Kidney epithelial cell (primary cell): ENCODE data around the gene CEP85. TPM values are rescaled to one million over a fixed set of nuclear protein-coding genes. Genes with fewer than 3 reads are reported as not detected.
A peak's percentile ranks its signal among the peaks of the same experiment; 100 is the strongest.

ENCODE experiments used
- DNase-seq: peaks from one replicate; pipeline ENCODE4 v3.0.0-alpha.2; 2010; ENCODE audit warnings: low read depth
- H3K27me3 ChIP-seq: 2 replicates; pipeline ENCODE4 v1.6.0; 2011; ENCODE audit warnings: low read length; ENCODE audit not compliant: control insufficient read depth, insufficient read depth
- H3K36me3 ChIP-seq: 2 replicates; pipeline ENCODE4 v1.5.1; 2011; ENCODE audit warnings: low read length; ENCODE audit not compliant: control insufficient read depth, insufficient read depth
- H3K4me3 ChIP-seq: 2 replicates; pipeline ENCODE4 v1.5.1; 2011; ENCODE audit warnings: low read depth, mild to moderate bottlenecking, control low read depth, low read length
- CTCF ChIP-seq: IDR thresholded peaks from 2 replicates; pipeline ENCODE4 v1.5.1; 2011; ENCODE audit warnings: mild to moderate bottlenecking, moderate library complexity, low read length, control low read depth, inconsistent platforms; ENCODE audit not compliant: insufficient read depth, poor library complexity, severe bottlenecking
- total RNA-seq: library from RNA; depleted of rRNA; stranded (reverse); fragments of >200 nt; gene quantifications from 2 replicates; pipeline ENCODE4 v1.2.3, GENCODE V29; 2015

The CEP85 gene
- total RNA-seq, 1 donor from 2014 or later = 7.5 TPM

GRCh38 chr1:26277261-26277661, 43.3 kb downstream of the CEP85 start:
- H3K36me3 ChIP-seq = no peaks in the 10 kb centered on the region
- H3K4me3 ChIP-seq = no peak overlapping the region
- H3K27me3 ChIP-seq = no peaks in the 10 kb centered on the region
- no peak for DNase-seq
- TF ChIP-seq CTCF = no peak

GRCh38 chr1:26277719-26278118, 43.7 kb downstream of the CEP85 start:
- no peak overlapping the region for H3K4me3 ChIP-seq
- no peak for DNase-seq
- no peaks in the 10 kb centered on the region for H3K27me3 ChIP-seq
- no peaks in the 10 kb centered on the region for H3K36me3 ChIP-seq
- no peak for TF ChIP-seq CTCF

- Histone ChIP-seq H3K36me3 (no peaks in the 10 kb centered on the region), H3K4me3 (no peak overlapping the region), H3K27me3 (no peaks in the 10 kb centered on the region)
- TF ChIP-seq CTCF = no peak
- no peak for DNase-seq
These were observed 44.3 kb downstream of the CEP85 start for GRCh38 chr1:26278303-26278702.

GRCh38 chr1:26278724-26279455, 44.9 kb downstream of the CEP85 start:
- TF ChIP-seq CTCF = no peak
- Histone ChIP-seq H3K27me3 (no peaks in the 10 kb centered on the region), H3K36me3 (no peaks in the 10 kb centered on the region), H3K4me3 (peak overlapping the region; percentile 77)
- no peak for DNase-seq

GRCh38 chr1:26279456-26280332, 45.7 kb downstream of the CEP85 start, which contains the start of gene SH3BGRL3:
TSS of gene SH3BGRL3 (plus strand) at chr1:26280086. CDS start at chr1:26280156, 70 bp downstream.
- no peaks in the 10 kb centered on the region for H3K36me3 ChIP-seq
- no peaks in the 10 kb centered on the region for H3K27me3 ChIP-seq
- peak; percentile 67 for TF ChIP-seq CTCF
- H3K4me3 ChIP-seq = peak within 1 kb of the TSS; percentile 77
- DNase-seq = no peak
